Activated naive CD4-positive, alpha-beta T cell treated with anti-CD3 and anti-CD28 coated beads, Interleukin-2, amount 50 U/mL, for 24 hours (primary cell): ENCODE data around the gene ENKD1.

Source experiments
- H3K27ac Mint-ChIP-seq: one replicate; pipeline ENCODE4 v1.8.0; 2021; ENCODE audit warnings: mild to moderate bottlenecking, mixed read lengths
- H3K27me3 Mint-ChIP-seq: one replicate; pipeline ENCODE4 v1.8.0; 2021; ENCODE audit warnings: mixed read lengths
- H3K36me3 Mint-ChIP-seq: one replicate; pipeline ENCODE4 v1.8.0; 2021; ENCODE audit warnings: mixed read lengths
- H3K4me1 Mint-ChIP-seq: one replicate; pipeline ENCODE4 v1.8.0; 2021; ENCODE audit warnings: mixed read lengths
- H3K4me3 Mint-ChIP-seq: one replicate; pipeline ENCODE4 v1.8.0; 2021; ENCODE audit warnings: mild to moderate bottlenecking, mixed read lengths
- H3K9me3 Mint-ChIP-seq: one replicate; pipeline ENCODE4 v1.8.0; 2021; ENCODE audit warnings: mixed read lengths

Gene ENKD1

GRCh38 chr16:67661101-67661761 is 5.3 kb downstream of the ENKD1 start:
- no peaks in the 10 kb centered on the region for H3K9me3 Mint-ChIP-seq
- H3K4me1 Mint-ChIP-seq, result peaks cover 19% of the 10 kb centered on the region
- H3K27ac Mint-ChIP-seq, result no peak overlapping the region
- peak overlapping the region; percentile 85 for H3K4me3 Mint-ChIP-seq
- no peaks in the 10 kb centered on the region for H3K36me3 Mint-ChIP-seq
- H3K27me3 Mint-ChIP-seq, result no peaks in the 10 kb centered on the region

- no peaks in the 10 kb centered on the region for H3K9me3 Mint-ChIP-seq
- H3K36me3 Mint-ChIP-seq, result peaks cover 2% of the 10 kb centered on the region
- H3K27ac Mint-ChIP-seq, result peak within 1 kb of the TSS; percentile 93
- peak within 1 kb of the TSS; percentile 93 for H3K4me3 Mint-ChIP-seq
- H3K27me3 Mint-ChIP-seq, result no peaks in the 10 kb centered on the region
- H3K4me1 Mint-ChIP-seq, result peaks cover 17% of the 10 kb centered on the region
These were observed 6.0 kb downstream of the ENKD1 start, which contains the start of gene PARD6A for GRCh38 chr16:67660564-67661028. Gene PARD6A (plus strand): TSS chr16:67660960. CDS start chr16:67661039, 79 bp downstream.

- Mint-ChIP-seq H3K27me3 (no peaks in the 10 kb centered on the region), H3K9me3 (no peaks in the 10 kb centered on the region), H3K4me3 (peak within 1 kb of the TSS; percentile 93), H3K4me1 (peaks cover 15% of the 10 kb centered on the region), H3K36me3 (peaks cover 5% of the 10 kb centered on the region), H3K27ac (peak within 1 kb of the TSS; percentile 93)
These were observed 6.6 kb downstream of the ENKD1 start, which contains the start of gene ACD for GRCh38 chr16:67659675-67660563. Gene ACD (minus strand): TSS chr16:67660260. CDS start chr16:67660220, 40 bp downstream.

GRCh38 chr16:67658849-67659674 is 7.5 kb downstream of the ENKD1 start:
- H3K36me3 Mint-ChIP-seq, result peaks cover 5% of the 10 kb centered on the region

GRCh38 chr16:67657751-67658518 is 8.6 kb downstream of the ENKD1 start:
- Mint-ChIP-seq H3K27me3 (no peaks in the 10 kb centered on the region), H3K4me1 (peaks cover 15% of the 10 kb centered on the region), H3K36me3 (peaks cover 5% of the 10 kb centered on the region), H3K4me3 (peak overlapping the region; percentile 11), H3K9me3 (no peaks in the 10 kb centered on the region), H3K27ac (peak overlapping the region; percentile 12)

More at GRCh38 chr16:67658849-67659674, 7.5 kb downstream of the ENKD1 start:
- no peaks in the 10 kb centered on the region for H3K27me3 Mint-ChIP-seq
- no peaks in the 10 kb centered on the region for H3K9me3 Mint-ChIP-seq
- H3K4me1 Mint-ChIP-seq, result peaks cover 15% of the 10 kb centered on the region
- H3K27ac Mint-ChIP-seq, result no peak overlapping the region
- H3K4me3 Mint-ChIP-seq, result peak overlapping the region; percentile 93

GRCh38 chr16:67657017-67657608 is 9.4 kb downstream of the ENKD1 start:
- no peaks in the 10 kb centered on the region for H3K27me3 Mint-ChIP-seq
- H3K4me1 Mint-ChIP-seq, result peaks cover 16% of the 10 kb centered on the region
- no peak overlapping the region for H3K4me3 Mint-ChIP-seq
- H3K27ac Mint-ChIP-seq, result no peak overlapping the region
- peaks cover 6% of the 10 kb centered on the region for H3K36me3 Mint-ChIP-seq
- no peaks in the 10 kb centered on the region for H3K9me3 Mint-ChIP-seq

- Mint-ChIP-seq H3K27ac (no peak overlapping the region), H3K4me1 (peaks cover 13% of the 10 kb centered on the region), H3K36me3 (peaks cover 8% of the 10 kb centered on the region), H3K27me3 (no peaks in the 10 kb centered on the region), H3K9me3 (no peaks in the 10 kb centered on the region), H3K4me3 (no peak overlapping the region)
These were observed 10.1 kb downstream of the ENKD1 start for GRCh38 chr16:67656344-67657016.

- no peaks in the 10 kb centered on the region for H3K27me3 Mint-ChIP-seq
- peak overlapping the region; percentile 55 for H3K27ac Mint-ChIP-seq
- no peaks in the 10 kb centered on the region for H3K9me3 Mint-ChIP-seq
- no peak overlapping the region for H3K4me3 Mint-ChIP-seq
- peaks cover 13% of the 10 kb centered on the region for H3K4me1 Mint-ChIP-seq
- peaks cover 14% of the 10 kb centered on the region for H3K36me3 Mint-ChIP-seq
These were observed 11.2 kb downstream of the ENKD1 start for GRCh38 chr16:67655363-67655762.

- Mint-ChIP-seq H3K4me3 (no peak overlapping the region), H3K27ac (no peak overlapping the region), H3K9me3 (no peaks in the 10 kb centered on the region)
These were observed 12.1 kb downstream of the ENKD1 start for GRCh38 chr16:67654403-67654911.

GRCh38 chr16:67653789-67654402 is 12.7 kb downstream of the ENKD1 start:
- H3K9me3 Mint-ChIP-seq, result no peaks in the 10 kb centered on the region
- peaks cover 19% of the 10 kb centered on the region for H3K4me1 Mint-ChIP-seq
- H3K36me3 Mint-ChIP-seq, result peaks cover 14% of the 10 kb centered on the region
- H3K27ac Mint-ChIP-seq, result no peak overlapping the region
- H3K27me3 Mint-ChIP-seq, result no peaks in the 10 kb centered on the region
- no peak overlapping the region for H3K4me3 Mint-ChIP-seq

More at GRCh38 chr16:67654403-67654911, 12.1 kb downstream of the ENKD1 start:
- Mint-ChIP-seq H3K4me1 (peaks cover 19% of the 10 kb centered on the region), H3K27me3 (no peaks in the 10 kb centered on the region), H3K36me3 (peaks cover 14% of the 10 kb centered on the region)

- Mint-ChIP-seq H3K9me3 (no peaks in the 10 kb centered on the region), H3K27ac (no peak overlapping the region), H3K4me1 (peaks cover 19% of the 10 kb centered on the region), H3K27me3 (no peaks in the 10 kb centered on the region), H3K4me3 (no peak overlapping the region), H3K36me3 (peaks cover 14% of the 10 kb centered on the region)
These were observed 13.3 kb downstream of the ENKD1 start for GRCh38 chr16:67653128-67653788.

- no peaks in the 10 kb centered on the region for H3K9me3 Mint-ChIP-seq
- H3K36me3 Mint-ChIP-seq, result peaks cover 14% of the 10 kb centered on the region
- H3K4me3 Mint-ChIP-seq, result no peak overlapping the region
- H3K27ac Mint-ChIP-seq, result no peak overlapping the region
- no peaks in the 10 kb centered on the region for H3K27me3 Mint-ChIP-seq
- peaks cover 19% of the 10 kb centered on the region for H3K4me1 Mint-ChIP-seq
These were observed 13.9 kb downstream of the ENKD1 start for GRCh38 chr16:67652578-67653127.

- Mint-ChIP-seq H3K9me3 (no peaks in the 10 kb centered on the region), H3K4me1 (peaks cover 19% of the 10 kb centered on the region), H3K4me3 (no peak overlapping the region), H3K27ac (no peak overlapping the region), H3K36me3 (peaks cover 14% of the 10 kb centered on the region), H3K27me3 (no peaks in the 10 kb centered on the region)
These were observed 14.7 kb downstream of the ENKD1 start for GRCh38 chr16:67651847-67652246.
